Natural killer cell (primary cell): ENCODE data around the gene GADL1. TPM values are rescaled to one million over a fixed set of nuclear protein-coding genes. Genes with fewer than 3 reads are reported as not detected.

Experiments used
- ATAC-seq, 3 donors: fragments of 150-1000 bp in 2 of 3; fragments of 200-7000 bp in 1 of 3; cut with Tn5 transposase; 1 replicate in 1 of 3; 2 replicates in 2 of 3; pipeline ENCODE4 v1.10.0; 2021; ENCODE audit warnings: mild to moderate bottlenecking in 2 of 3, moderate library complexity in 2 of 3
- DNase-seq, 2 donors: peaks; one replicate each; pipeline versions ENCODE4 v3.0.0 to v3.0.0-alpha.2; 2013 to 2021; ENCODE audit warnings: mixed read lengths in 1 of 2
- H3K27ac ChIP-seq: one replicate; pipeline ENCODE4 v1.5.1; 2013; ENCODE audit warnings: mild to moderate bottlenecking, low read length
- H3K27me3 ChIP-seq: one replicate; pipeline ENCODE4 v1.6.1; 2013; ENCODE audit warnings: low read length; ENCODE audit not compliant: control insufficient read depth, insufficient read depth
- H3K36me3 ChIP-seq: one replicate; pipeline ENCODE4 v1.6.1; 2013; ENCODE audit warnings: low read length; ENCODE audit not compliant: control insufficient read depth, insufficient read depth
- H3K4me1 ChIP-seq: one replicate; pipeline ENCODE4 v1.6.1; 2013; ENCODE audit warnings: low read length; ENCODE audit not compliant: control insufficient read depth, insufficient read depth
- H3K4me3 ChIP-seq: one replicate; pipeline ENCODE4 v1.5.1; 2013; ENCODE audit warnings: low read length
- H3K9me3 ChIP-seq: one replicate; pipeline ENCODE4 v1.6.1; 2013; ENCODE audit warnings: low read length; ENCODE audit not compliant: control insufficient read depth, insufficient read depth
- H3K27ac Mint-ChIP-seq, 2 donors: one replicate each; pipeline ENCODE4 v1.8.0; 2022; ENCODE audit warnings: mild to moderate bottlenecking in 2 of 2, mixed read lengths in 2 of 2, moderate library complexity in 1 of 2
- H3K27me3 Mint-ChIP-seq, 2 donors: one replicate each; pipeline ENCODE4 v1.8.0; 2022; ENCODE audit warnings: low read depth in 2 of 2, mixed read lengths in 2 of 2
- H3K36me3 Mint-ChIP-seq: one replicate; pipeline ENCODE4 v1.8.0; 2022; ENCODE audit warnings: mixed read lengths
- H3K4me1 Mint-ChIP-seq, 2 donors: one replicate each; pipeline ENCODE4 v1.8.0; 2022; ENCODE audit warnings: mixed read lengths in 2 of 2
- H3K4me3 Mint-ChIP-seq: one replicate; pipeline ENCODE4 v1.8.0; 2022; ENCODE audit warnings: mild to moderate bottlenecking, moderate library complexity, mixed read lengths
- H3K9me3 Mint-ChIP-seq, 2 donors: one replicate each; pipeline ENCODE4 v1.8.0; 2022; ENCODE audit warnings: mixed read lengths in 2 of 2
- CTCF ChIP-seq: fragments of 200-600 bp; IDR thresholded peaks from one replicate; pipeline ENCODE4 v1.8.0; 2022; ENCODE audit warnings: antibody characterized with exemption
- WGBS: methylation state at CpG from one replicate; pipeline ENCODE4 v1.1.7; 2013; ENCODE audit warnings: missing lambda C conversion rate; ENCODE audit not compliant: insufficient coverage; 5-methylcytosine and 5-hydroxymethylcytosine counted together
- intact Hi-C: fragments of 100-400 bp; cut with micrococcal nuclease; formaldehyde crosslinking; loops from one replicate; pipeline ENCODE4 v1.14.2; 2022
- total RNA-seq, 4 donors: library from RNA; stranded (reverse); fragments of 120-200 nt in 1 of 4; gene quantifications; one replicate each; pipeline versions ENCODE4 v1.2.3 to v1.2.4, GENCODE V29; 2013 to 2022

GADL1 gene
- total RNA-seq, 3 donors from 2014 or later (not counting 1 experiment from before 2014, with no cell fraction given): not detected

- no peak for DNase-seq
- H3K4me3 ChIP-seq: no peak overlapping the region
- 82% methylated on average over 1 of the region's 1 CpG for WGBS
- no peaks in the 10 kb centered on the region for H3K36me3 Mint-ChIP-seq
- intact Hi-C loops: loop anchor here (1.0 to 10.0 kb wide), 4 partner anchors 364 to 1379 kb away; no protein-coding TSS in a partner anchor
- H3K36me3 ChIP-seq: no peaks in the 10 kb centered on the region
- no peak overlapping the region for H3K27ac Mint-ChIP-seq
- H3K9me3 ChIP-seq: no peaks in the 10 kb centered on the region
- TF ChIP-seq CTCF: no peak
- H3K9me3 Mint-ChIP-seq: no peaks in the 10 kb centered on the region
- H3K27me3 Mint-ChIP-seq: peaks cover 0 to 3% of the 10 kb centered on the region in 2 donors
- no peak overlapping the region for H3K4me3 Mint-ChIP-seq
- H3K27me3 ChIP-seq: no peaks in the 10 kb centered on the region
- H3K27ac ChIP-seq: no peak overlapping the region
- no peak for ATAC-seq
- H3K4me1 ChIP-seq: no peaks in the 10 kb centered on the region
- H3K4me1 Mint-ChIP-seq: peaks cover 13 to 16% of the 10 kb centered on the region in 2 donors
These were observed 126.4 kb downstream of the GADL1 start for GRCh38 chr3:30768046-30768445.

GRCh38 chr3:30766522-30766921 lies 127.9 kb downstream of the GADL1 start:
- H3K4me1 Mint-ChIP-seq: peaks cover 13 to 16% of the 10 kb centered on the region in 2 donors
- intact Hi-C loops: loop anchor here (5.0 to 10.0 kb wide), 2 partner anchors 668 to 1381 kb away; no protein-coding TSS in a partner anchor
- Histone ChIP-seq H3K4me3 (no peak overlapping the region), H3K9me3 (no peaks in the 10 kb centered on the region), H3K27ac (no peak overlapping the region), H3K36me3 (no peaks in the 10 kb centered on the region), H3K4me1 (no peaks in the 10 kb centered on the region), H3K27me3 (no peaks in the 10 kb centered on the region)
- TF ChIP-seq CTCF: no peak
- no peak overlapping the region for H3K4me3 Mint-ChIP-seq
- H3K27ac Mint-ChIP-seq: no peak overlapping the region
- ATAC-seq (no peak), DNase-seq (no peak)
- peaks cover 0 to 3% of the 10 kb centered on the region in 2 donors for H3K27me3 Mint-ChIP-seq
- no peaks in the 10 kb centered on the region for H3K9me3 Mint-ChIP-seq
- H3K36me3 Mint-ChIP-seq: no peaks in the 10 kb centered on the region

- Mint-ChIP-seq H3K4me3 (no peak overlapping the region), H3K27me3 (peaks cover 0 to 7% of the 10 kb centered on the region in 2 donors), H3K27ac (no peak overlapping the region), H3K9me3 (no peaks in the 10 kb centered on the region), H3K4me1 (peaks cover 13 to 15% of the 10 kb centered on the region in 2 donors), H3K36me3 (no peaks in the 10 kb centered on the region)
- intact Hi-C loops: loop anchor here (5.0 to 10.0 kb wide), 2 partner anchors 670 to 1382 kb away; no protein-coding TSS in a partner anchor
- H3K9me3 ChIP-seq: no peaks in the 10 kb centered on the region
- H3K27ac ChIP-seq: no peak overlapping the region
- no peak for ATAC-seq
- no peaks in the 10 kb centered on the region for H3K4me1 ChIP-seq
- DNase-seq: no peak
- no peaks in the 10 kb centered on the region for H3K36me3 ChIP-seq
- TF ChIP-seq CTCF: no peak
- WGBS: 88% methylated on average over 4 of the region's 4 CpGs
- H3K27me3 ChIP-seq: no peaks in the 10 kb centered on the region
- H3K4me3 ChIP-seq: no peak overlapping the region
These were observed 129.6 kb downstream of the GADL1 start for GRCh38 chr3:30764891-30765290.

GRCh38 chr3:30764281-30764680 lies 130.2 kb downstream of the GADL1 start:
- intact Hi-C loops: loop anchor here (10.0 kb wide), 1 partner anchor 671 kb away; no protein-coding TSS in a partner anchor
- peaks cover 0 to 7% of the 10 kb centered on the region in 2 donors for H3K27me3 Mint-ChIP-seq
- 92% methylated on average over 2 of the region's 3 CpGs for WGBS
- no peak overlapping the region for H3K27ac ChIP-seq
- no peak overlapping the region for H3K4me3 ChIP-seq
- no peaks in the 10 kb centered on the region for H3K36me3 ChIP-seq
- no peaks in the 10 kb centered on the region for H3K4me1 ChIP-seq
- H3K9me3 ChIP-seq: no peaks in the 10 kb centered on the region
- peaks cover 7 to 9% of the 10 kb centered on the region in 2 donors for H3K4me1 Mint-ChIP-seq
- H3K27ac Mint-ChIP-seq: no peak overlapping the region
- ATAC-seq: no peak
- no peaks in the 10 kb centered on the region for H3K36me3 Mint-ChIP-seq
- no peaks in the 10 kb centered on the region for H3K9me3 Mint-ChIP-seq
- no peak for TF ChIP-seq CTCF
- no peak overlapping the region for H3K4me3 Mint-ChIP-seq
- no peaks in the 10 kb centered on the region for H3K27me3 ChIP-seq
- no peak for DNase-seq
